Retinal pigment epithelial cell (primary cell): ENCODE results near the gene NFKBIZ.

Source experiments
- DNase-seq: peaks from one replicate; pipeline ENCODE4 v3.0.0-alpha.2; 2010; ENCODE audit warnings: low read depth
- H3K4me3 ChIP-seq: 2 replicates; pipeline ENCODE4 v1.5.1; 2011; ENCODE audit warnings: mild to moderate bottlenecking, low read length, control low read depth, moderate library complexity
- CTCF ChIP-seq: conservative IDR thresholded peaks from 2 replicates; pipeline ENCODE4 v1.5.1; 2011; ENCODE audit warnings: low read depth, low read length, control low read depth, inconsistent platforms

The NFKBIZ gene

GRCh38 chr3:101851072-101851770 is 1.9 kb downstream of the NFKBIZ start:
- no peak for DNase-seq
- TF ChIP-seq CTCF = no peak

GRCh38 chr3:101851850-101852714 is 2.8 kb downstream of the NFKBIZ start:
- TF ChIP-seq CTCF = no peak
- H3K4me3 ChIP-seq = peak overlapping the region; percentile 80
- DNase-seq = no peak

More at GRCh38 chr3:101851072-101851770, 1.9 kb downstream of the NFKBIZ start:
- H3K4me3 ChIP-seq = peak overlapping the region; percentile 80

- DNase-seq = no peak
- H3K4me3 ChIP-seq = no peak overlapping the region
- TF ChIP-seq CTCF = no peak
Measured at GRCh38 chr3:101852983-101853840, 3.9 kb downstream of the NFKBIZ start.

- TF ChIP-seq CTCF = no peak
- DNase-seq = no peak
- H3K4me3 ChIP-seq = no peak overlapping the region
Measured at GRCh38 chr3:101853982-101854381, 4.7 kb downstream of the NFKBIZ start.

- TF ChIP-seq CTCF = no peak
- H3K4me3 ChIP-seq = no peak overlapping the region
- DNase-seq = no peak
Measured at GRCh38 chr3:101854608-101855304, 5.4 kb downstream of the NFKBIZ start.

- no peak overlapping the region for H3K4me3 ChIP-seq
- TF ChIP-seq CTCF = no peak
- DNase-seq = no peak
Measured at GRCh38 chr3:101857301-101857741, 8.0 kb downstream of the NFKBIZ start.
